ENCODE measurements around the gene APBA2. TPM values are rescaled to one million over a fixed set of nuclear protein-coding genes. Genes with fewer than 3 reads are reported as not detected.
"Not testable (repeated sequence)": the region's sequence is repeated elsewhere in the genome, so short reads cannot be mapped to it uniquely, and the experiment has no call there.

The APBA2 gene
- total RNA-seq, 1 donor from 2014 or later, result 4.2 TPM

GRCh38 chr15:28886431-28887338 is 911 bp downstream of the APBA2 start:
- Histone ChIP-seq H3K36me3 (ENCODE audit: control insufficient read depth in 3 of 3, insufficient read depth in 3 of 3, low read length in 3 of 3) (no peaks in the 10 kb centered on the region), H3K9me3 (ENCODE audit: control insufficient read depth in 3 of 3, low read length in 3 of 3) (no peaks in the 10 kb centered on the region), H3K4me3 (ENCODE audit: low read length in 3 of 3) (no peak overlapping the region), H3K9ac (ENCODE audit: low read depth in 1 of 3, low read length in 3 of 3) (no peak overlapping the region), H3K4me1 (ENCODE audit: control insufficient read depth in 3 of 3, insufficient read depth in 3 of 3, low read length in 3 of 3) (no peaks in the 10 kb centered on the region), H3K27me3 (ENCODE audit: control insufficient read depth in 3 of 3, insufficient read depth in 3 of 3, low read length in 3 of 3) (peaks cover 15 to 44% (median 24%) of the 10 kb centered on the region in 3 donors), H3K27ac (ENCODE audit: low read depth, low read length) (no peak overlapping the region)

GRCh38 chr15:28887339-28888174 is 1.8 kb downstream of the APBA2 start:
- no peaks in the 10 kb centered on the region for H3K36me3 ChIP-seq (ENCODE audit: control insufficient read depth in 3 of 3, insufficient read depth in 3 of 3, low read length in 3 of 3)
- H3K27ac ChIP-seq (ENCODE audit: low read depth, low read length), result no peak overlapping the region
- H3K9me3 ChIP-seq (ENCODE audit: control insufficient read depth in 3 of 3, low read length in 3 of 3), result no peaks in the 10 kb centered on the region
- no peak overlapping the region for H3K4me3 ChIP-seq (ENCODE audit: low read length in 3 of 3)
- no peak overlapping the region for H3K9ac ChIP-seq (ENCODE audit: low read depth in 1 of 3, low read length in 3 of 3)
- H3K27me3 ChIP-seq (ENCODE audit: control insufficient read depth in 3 of 3, insufficient read depth in 3 of 3, low read length in 3 of 3), result peaks cover 15 to 44% (median 24%) of the 10 kb centered on the region in 3 donors
- no peaks in the 10 kb centered on the region for H3K4me1 ChIP-seq (ENCODE audit: control insufficient read depth in 3 of 3, insufficient read depth in 3 of 3, low read length in 3 of 3)

- no peaks in the 10 kb centered on the region for H3K4me1 ChIP-seq (ENCODE audit: control insufficient read depth in 3 of 3, insufficient read depth in 3 of 3, low read length in 3 of 3)
- H3K9ac ChIP-seq (ENCODE audit: low read depth in 1 of 3, low read length in 3 of 3), result no peak overlapping the region
- H3K4me3 ChIP-seq (ENCODE audit: low read length in 3 of 3), result no peak overlapping the region
- peaks cover 15 to 44% (median 24%) of the 10 kb centered on the region in 3 donors for H3K27me3 ChIP-seq (ENCODE audit: control insufficient read depth in 3 of 3, insufficient read depth in 3 of 3, low read length in 3 of 3)
- no peaks in the 10 kb centered on the region for H3K36me3 ChIP-seq (ENCODE audit: control insufficient read depth in 3 of 3, insufficient read depth in 3 of 3, low read length in 3 of 3)
- H3K9me3 ChIP-seq (ENCODE audit: control insufficient read depth in 3 of 3, low read length in 3 of 3), result no peaks in the 10 kb centered on the region
- H3K27ac ChIP-seq (ENCODE audit: low read depth, low read length), result no peak overlapping the region
Observed at GRCh38 chr15:28888302-28888894, 2.6 kb downstream of the APBA2 start.

GRCh38 chr15:28888900-28889299 is 3.1 kb downstream of the APBA2 start:
- H3K27me3 ChIP-seq (ENCODE audit: control insufficient read depth in 3 of 3, insufficient read depth in 3 of 3, low read length in 3 of 3), result peaks cover 15 to 46% (median 24%) of the 10 kb centered on the region in 3 donors
- no peaks in the 10 kb centered on the region for H3K36me3 ChIP-seq (ENCODE audit: control insufficient read depth in 3 of 3, insufficient read depth in 3 of 3, low read length in 3 of 3)

GRCh38 chr15:28889346-28889745 is 3.6 kb downstream of the APBA2 start:
- Histone ChIP-seq H3K9me3 (ENCODE audit: control insufficient read depth in 3 of 3, low read length in 3 of 3) (no peaks in the 10 kb centered on the region), H3K27ac (ENCODE audit: low read depth, low read length) (no peak overlapping the region), H3K4me1 (ENCODE audit: control insufficient read depth in 3 of 3, insufficient read depth in 3 of 3, low read length in 3 of 3) (no peaks in the 10 kb centered on the region), H3K4me3 (ENCODE audit: low read length in 3 of 3) (no peak overlapping the region), H3K27me3 (ENCODE audit: control insufficient read depth in 3 of 3, insufficient read depth in 3 of 3, low read length in 3 of 3) (peaks cover 15 to 46% (median 22%) of the 10 kb centered on the region in 3 donors), H3K36me3 (ENCODE audit: control insufficient read depth in 3 of 3, insufficient read depth in 3 of 3, low read length in 3 of 3) (no peaks in the 10 kb centered on the region), H3K9ac (ENCODE audit: low read depth in 1 of 3, low read length in 3 of 3) (no peak overlapping the region)

More at GRCh38 chr15:28888900-28889299, 3.1 kb downstream of the APBA2 start:
- no peaks in the 10 kb centered on the region for H3K4me1 ChIP-seq (ENCODE audit: control insufficient read depth in 3 of 3, insufficient read depth in 3 of 3, low read length in 3 of 3)
- no peak overlapping the region for H3K4me3 ChIP-seq (ENCODE audit: low read length in 3 of 3)
- H3K9ac ChIP-seq (ENCODE audit: low read depth in 1 of 3, low read length in 3 of 3), result no peak overlapping the region
- H3K27ac ChIP-seq (ENCODE audit: low read depth, low read length), result no peak overlapping the region
- H3K9me3 ChIP-seq (ENCODE audit: control insufficient read depth in 3 of 3, low read length in 3 of 3), result no peaks in the 10 kb centered on the region

- H3K27ac ChIP-seq (ENCODE audit: low read depth, low read length); H3K9ac ChIP-seq (ENCODE audit: low read depth in 1 of 3, low read length in 3 of 3); H3K4me1 ChIP-seq (ENCODE audit: control insufficient read depth in 3 of 3, insufficient read depth in 3 of 3, low read length in 3 of 3); H3K4me3 ChIP-seq (ENCODE audit: low read length in 3 of 3); H3K36me3 ChIP-seq (ENCODE audit: control insufficient read depth in 3 of 3, insufficient read depth in 3 of 3, low read length in 3 of 3); H3K9me3 ChIP-seq (ENCODE audit: control insufficient read depth in 3 of 3, low read length in 3 of 3): not testable (repeated sequence)
- H3K27me3 ChIP-seq (ENCODE audit: control insufficient read depth in 3 of 3, insufficient read depth in 3 of 3, low read length in 3 of 3), result peaks cover 12 to 41% (median 17%) of the 10 kb centered on the region in 3 donors
Observed at GRCh38 chr15:28889871-28890270, 4.1 kb downstream of the APBA2 start.

GRCh38 chr15:28890291-28890690 is 4.5 kb downstream of the APBA2 start:
- H3K4me3 ChIP-seq (ENCODE audit: low read length in 3 of 3); H3K9ac ChIP-seq (ENCODE audit: low read depth in 1 of 3, low read length in 3 of 3); H3K4me1 ChIP-seq (ENCODE audit: control insufficient read depth in 3 of 3, insufficient read depth in 3 of 3, low read length in 3 of 3); H3K9me3 ChIP-seq (ENCODE audit: control insufficient read depth in 3 of 3, low read length in 3 of 3); H3K27ac ChIP-seq (ENCODE audit: low read depth, low read length); H3K36me3 ChIP-seq (ENCODE audit: control insufficient read depth in 3 of 3, insufficient read depth in 3 of 3, low read length in 3 of 3): not testable (repeated sequence)
- peaks cover 7 to 40% (median 13%) of the 10 kb centered on the region in 3 donors for H3K27me3 ChIP-seq (ENCODE audit: control insufficient read depth in 3 of 3, insufficient read depth in 3 of 3, low read length in 3 of 3)

GRCh38 chr15:28890711-28891495 is 5.1 kb downstream of the APBA2 start:
- H3K27me3 ChIP-seq (ENCODE audit: control insufficient read depth in 3 of 3, insufficient read depth in 3 of 3, low read length in 3 of 3), result peaks cover 6 to 35% (median 12%) of the 10 kb centered on the region in 3 donors

GRCh38 chr15:28891588-28891987 is 5.8 kb downstream of the APBA2 start:
- Histone ChIP-seq H3K36me3 (ENCODE audit: control insufficient read depth in 3 of 3, insufficient read depth in 3 of 3, low read length in 3 of 3) (no peaks in the 10 kb centered on the region), H3K9me3 (ENCODE audit: control insufficient read depth in 3 of 3, low read length in 3 of 3) (no peaks in the 10 kb centered on the region), H3K4me3 (ENCODE audit: low read length in 3 of 3) (no peak overlapping the region), H3K4me1 (ENCODE audit: control insufficient read depth in 3 of 3, insufficient read depth in 3 of 3, low read length in 3 of 3) (no peaks in the 10 kb centered on the region), H3K27ac (ENCODE audit: low read depth, low read length) (no peak overlapping the region), H3K9ac (ENCODE audit: low read depth in 1 of 3, low read length in 3 of 3) (no peak overlapping the region), H3K27me3 (ENCODE audit: control insufficient read depth in 3 of 3, insufficient read depth in 3 of 3, low read length in 3 of 3) (peaks cover 6 to 34% (median 10%) of the 10 kb centered on the region in 3 donors)

More at GRCh38 chr15:28890711-28891495, 5.1 kb downstream of the APBA2 start:
- H3K9me3 ChIP-seq (ENCODE audit: control insufficient read depth in 3 of 3, low read length in 3 of 3), result no peaks in the 10 kb centered on the region
- no peaks in the 10 kb centered on the region for H3K36me3 ChIP-seq (ENCODE audit: control insufficient read depth in 3 of 3, insufficient read depth in 3 of 3, low read length in 3 of 3)
- H3K4me1 ChIP-seq (ENCODE audit: control insufficient read depth in 3 of 3, insufficient read depth in 3 of 3, low read length in 3 of 3), result no peaks in the 10 kb centered on the region
- no peak overlapping the region for H3K4me3 ChIP-seq (ENCODE audit: low read length in 3 of 3)
- H3K9ac ChIP-seq (ENCODE audit: low read depth in 1 of 3, low read length in 3 of 3), result no peak overlapping the region
- no peak overlapping the region for H3K27ac ChIP-seq (ENCODE audit: low read depth, low read length)
